ENCODE results near the gene SLC15A1.

DNA sequence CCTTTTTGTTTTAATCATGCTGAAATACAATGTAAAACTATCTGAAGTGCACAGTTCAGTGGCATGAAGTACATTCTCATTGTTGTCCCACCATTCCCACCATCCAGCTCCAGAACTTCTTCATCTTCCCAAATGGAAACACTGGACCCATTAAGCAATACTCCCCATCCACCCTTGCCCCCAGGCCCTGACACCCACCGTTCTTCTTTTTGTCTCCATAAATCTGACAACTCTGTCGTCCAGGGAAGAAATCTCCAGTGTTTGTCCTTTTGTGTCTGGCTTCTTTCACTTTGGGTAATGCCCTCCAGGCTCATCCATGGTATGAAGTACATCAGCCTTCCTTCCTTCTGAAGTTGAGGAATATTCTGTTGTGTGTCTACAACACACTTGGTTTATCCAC, 2.6 kb upstream of the SLC15A1 start:
- TF ChIP-seq, protein P1, sequence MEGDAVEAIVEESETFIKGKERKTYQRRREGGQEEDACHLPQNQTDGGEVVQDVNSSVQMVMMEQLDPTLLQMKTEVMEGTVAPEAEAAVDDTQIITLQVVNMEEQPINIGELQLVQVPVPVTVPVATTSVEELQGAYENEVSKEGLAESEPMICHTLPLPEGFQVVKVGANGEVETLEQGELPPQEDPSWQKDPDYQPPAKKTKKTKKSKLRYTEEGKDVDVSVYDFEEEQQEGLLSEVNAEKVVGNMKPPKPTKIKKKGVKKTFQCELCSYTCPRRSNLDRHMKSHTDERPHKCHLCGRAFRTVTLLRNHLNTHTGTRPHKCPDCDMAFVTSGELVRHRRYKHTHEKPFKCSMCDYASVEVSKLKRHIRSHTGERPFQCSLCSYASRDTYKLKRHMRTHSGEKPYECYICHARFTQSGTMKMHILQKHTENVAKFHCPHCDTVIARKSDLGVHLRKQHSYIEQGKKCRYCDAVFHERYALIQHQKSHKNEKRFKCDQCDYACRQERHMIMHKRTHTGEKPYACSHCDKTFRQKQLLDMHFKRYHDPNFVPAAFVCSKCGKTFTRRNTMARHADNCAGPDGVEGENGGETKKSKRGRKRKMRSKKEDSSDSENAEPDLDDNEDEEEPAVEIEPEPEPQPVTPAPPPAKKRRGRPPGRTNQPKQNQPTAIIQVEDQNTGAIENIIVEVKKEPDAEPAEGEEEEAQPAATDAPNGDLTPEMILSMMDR (IDR thresholded peaks at IDR 0.05; ENCODE audit: low read length) = no peak
- no peak for TF ChIP-seq EZH2 (optimal IDR thresholded peaks at IDR 0.05; ENCODE audit: low read depth, low read length)

All from MM.1S (cell line).